IPS-NIHi7 (cell line): ENCODE results near the gene EXOC2.
A peak's percentile ranks its signal among the peaks of the same experiment; 100 is the strongest.
"Not testable (repeated sequence)": the region's sequence is repeated elsewhere in the genome, so short reads cannot be mapped to it uniquely, and the experiment has no call there.

Source experiments
- DNase-seq: peaks from one replicate; pipeline ENCODE4 v3.0.0; 2012; ENCODE audit warnings: mixed read lengths; ENCODE audit errors: extremely low spot score

EXOC2 gene

GRCh38 chr6:628766-629165, 64.2 kb downstream of the EXOC2 start:
- DNase-seq: no peak

DNA sequence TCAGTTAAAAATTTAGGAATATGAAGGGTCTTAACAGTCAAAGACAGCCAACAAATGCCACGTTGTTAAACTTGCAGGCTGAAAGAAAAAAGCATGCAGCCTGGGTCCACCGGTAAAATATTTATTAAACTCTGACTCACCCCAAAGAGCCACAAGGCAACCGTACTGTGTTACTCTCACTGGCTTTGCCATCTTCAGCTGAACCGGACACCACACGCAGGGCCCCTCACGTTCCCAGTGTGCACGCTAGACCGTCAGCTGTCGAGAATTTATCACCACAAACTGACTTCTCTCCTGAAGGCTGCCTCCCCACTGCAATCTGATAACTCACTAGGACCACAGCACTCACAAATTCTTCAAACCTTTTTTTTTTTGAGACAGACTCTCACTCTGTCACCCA, 66.7 kb downstream of the EXOC2 start:
- DNase-seq: no peak

GRCh38 chr6:624979-625378, 68.0 kb downstream of the EXOC2 start:
- DNase-seq: peak; percentile 46

DNA sequence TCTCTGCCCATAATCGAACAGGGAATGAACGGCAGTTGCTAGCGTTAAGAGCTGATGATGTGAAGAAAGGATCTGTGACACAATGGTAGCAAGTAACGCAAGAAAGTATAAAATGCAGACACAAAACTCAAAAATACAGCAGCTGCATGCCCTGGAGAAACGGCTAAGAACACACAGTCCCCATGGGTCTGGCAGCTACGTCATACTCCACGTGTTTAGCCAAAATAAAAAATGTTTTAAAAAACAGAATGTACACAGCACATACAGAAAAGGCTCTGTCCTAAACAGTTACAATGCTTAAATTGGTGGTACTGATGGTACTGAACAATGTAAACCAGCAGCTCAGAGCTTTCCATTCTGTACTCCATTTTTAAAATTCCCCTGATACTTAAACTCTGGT, 70.5 kb downstream of the EXOC2 start:
- DNase-seq: no peak

- no peak for DNase-seq
Measured at GRCh38 chr6:621931-622330, 71.0 kb downstream of the EXOC2 start.

DNA sequence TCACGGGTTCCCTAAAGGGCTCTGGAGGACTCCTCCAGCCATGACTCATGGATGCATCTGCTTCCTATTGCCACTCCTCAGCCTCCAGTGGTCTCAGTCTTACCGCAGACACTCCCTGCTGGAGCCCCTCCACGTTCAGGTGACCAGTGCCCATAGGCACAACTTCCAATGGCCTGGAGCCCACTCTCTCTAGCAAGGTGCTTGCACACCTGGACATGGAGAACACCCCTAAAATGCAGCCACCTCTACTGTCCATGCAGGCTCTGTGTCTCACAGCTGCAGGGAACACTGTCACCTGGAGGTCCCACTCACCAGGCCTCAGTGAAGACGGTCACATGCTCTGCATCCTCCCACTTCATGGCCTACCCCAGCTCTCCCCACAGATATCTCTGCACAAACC, 72.0 kb downstream of the EXOC2 start:
- no peak for DNase-seq

DNA sequence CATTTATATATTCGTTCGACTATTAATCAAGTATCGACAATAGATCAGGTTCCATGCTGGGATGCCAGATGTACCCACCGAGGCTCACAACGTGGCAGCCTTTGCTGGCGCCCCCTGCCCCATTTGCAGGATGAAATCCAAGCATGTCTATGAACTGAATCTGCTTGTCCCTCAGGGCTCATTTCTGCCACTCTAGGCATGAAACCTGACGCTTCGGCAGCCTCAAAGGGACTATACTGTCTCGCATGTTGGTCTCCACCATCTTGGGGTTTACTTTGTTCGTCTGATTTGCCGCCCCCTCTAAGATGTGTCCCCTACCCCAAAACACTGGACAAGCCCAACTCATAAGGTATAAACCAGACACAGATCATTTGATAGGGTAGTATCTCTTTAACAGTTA, 72.8 kb downstream of the EXOC2 start:
- DNase-seq: no peak

DNA sequence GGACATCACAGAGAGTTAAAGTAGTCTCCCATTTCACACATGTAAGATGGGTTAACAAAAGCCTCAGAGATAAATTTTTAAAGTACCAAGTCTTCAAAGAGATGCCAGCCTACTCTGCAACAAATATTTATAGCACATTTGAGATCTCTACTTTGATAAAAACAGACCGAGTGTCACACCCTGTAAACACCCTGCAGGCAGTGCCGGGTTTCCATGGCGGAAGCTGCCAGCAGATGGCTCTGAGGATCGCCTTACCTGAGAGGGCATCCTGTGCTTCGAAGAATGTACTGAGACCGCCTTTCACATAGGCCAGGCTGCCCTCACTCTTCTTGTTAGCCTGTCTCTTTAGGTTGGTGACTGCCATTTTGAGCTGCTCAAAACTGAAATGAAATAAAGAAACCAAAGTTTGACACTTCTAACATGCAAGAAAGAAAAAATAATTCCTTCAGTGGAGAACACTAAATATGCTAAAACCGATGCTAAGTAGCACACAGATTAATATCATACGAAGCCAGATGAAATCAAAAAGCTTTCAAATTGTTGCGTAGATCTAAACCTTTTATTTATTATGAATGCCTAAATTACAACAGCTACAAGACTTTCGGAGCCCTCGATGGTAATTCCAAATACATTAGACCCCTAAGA, 75.4 kb downstream of the EXOC2 start:
- DNase-seq: peak; percentile 54

- no peak for DNase-seq
Measured at GRCh38 chr6:613981-614380, 79.0 kb downstream of the EXOC2 start.

DNA sequence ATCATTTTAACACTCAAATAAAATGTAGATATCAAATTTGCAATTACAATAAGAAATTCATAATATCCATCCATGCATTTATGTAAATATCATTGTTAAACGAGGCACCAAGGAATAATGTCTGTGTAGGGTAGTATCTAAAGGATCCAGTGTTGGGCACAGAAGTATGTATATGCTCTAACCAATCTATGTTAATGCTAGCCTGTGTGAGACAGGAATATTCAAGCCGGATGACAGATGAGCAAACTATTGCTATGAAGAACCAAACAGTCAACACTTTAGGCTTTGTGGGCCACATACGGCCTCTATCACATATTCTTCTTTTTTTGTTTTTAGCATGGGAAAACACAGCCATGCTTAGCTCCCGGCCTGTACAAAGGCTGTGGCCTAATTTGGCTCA, 81.0 kb downstream of the EXOC2 start:
- DNase-seq: no peak

GRCh38 chr6:610882-611281, 82.1 kb downstream of the EXOC2 start:
- no peak for DNase-seq

DNA sequence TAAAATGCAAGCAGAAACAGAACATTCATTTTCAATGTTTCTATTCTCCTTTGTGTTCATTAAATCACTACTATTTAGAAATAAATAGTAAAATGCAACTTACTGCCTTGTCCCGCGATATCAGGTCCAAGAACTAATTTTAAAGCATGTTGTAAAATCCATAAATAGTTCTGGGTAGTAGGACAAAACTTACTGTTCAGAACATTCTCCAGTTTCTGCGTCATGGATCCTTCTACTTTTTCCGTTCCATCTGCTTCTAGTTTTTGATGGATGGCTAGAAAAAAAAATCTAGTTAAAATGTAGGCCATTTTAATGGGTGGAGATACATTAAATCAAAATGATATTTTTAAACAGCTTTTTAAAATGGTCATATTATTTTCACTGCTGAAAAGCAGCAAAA, 83.0 kb downstream of the EXOC2 start:
- DNase-seq: no peak

DNA sequence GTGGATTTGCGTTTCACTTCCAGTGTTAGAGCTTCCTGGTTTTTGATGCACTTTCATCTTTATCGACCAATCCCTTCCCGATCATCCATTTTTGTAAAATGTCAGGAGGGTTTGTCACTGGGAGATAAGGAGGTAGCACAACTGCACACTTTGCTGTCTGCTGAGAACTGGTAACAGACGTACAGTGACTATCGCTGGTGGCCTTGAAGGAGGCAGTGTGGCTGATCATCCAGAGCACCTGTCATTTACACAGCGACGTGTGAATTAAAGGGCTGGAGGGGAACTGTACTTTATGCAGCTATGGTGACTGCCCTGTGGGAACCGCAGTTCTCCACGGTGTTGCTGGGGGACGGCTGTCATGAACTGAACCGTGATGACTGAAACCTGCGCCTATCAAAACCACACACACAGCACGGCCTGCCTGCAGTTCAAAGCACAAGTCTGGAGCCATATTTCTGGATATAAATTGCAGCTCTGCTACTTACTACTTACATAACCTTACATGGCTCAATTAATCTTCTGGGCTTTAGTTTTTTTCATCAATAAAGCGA, 86.0 kb downstream of the EXOC2 start:
- DNase-seq: no peak

- DNase-seq: not testable (repeated sequence)
Measured at GRCh38 chr6:605895-606294, 87.0 kb downstream of the EXOC2 start.

DNA sequence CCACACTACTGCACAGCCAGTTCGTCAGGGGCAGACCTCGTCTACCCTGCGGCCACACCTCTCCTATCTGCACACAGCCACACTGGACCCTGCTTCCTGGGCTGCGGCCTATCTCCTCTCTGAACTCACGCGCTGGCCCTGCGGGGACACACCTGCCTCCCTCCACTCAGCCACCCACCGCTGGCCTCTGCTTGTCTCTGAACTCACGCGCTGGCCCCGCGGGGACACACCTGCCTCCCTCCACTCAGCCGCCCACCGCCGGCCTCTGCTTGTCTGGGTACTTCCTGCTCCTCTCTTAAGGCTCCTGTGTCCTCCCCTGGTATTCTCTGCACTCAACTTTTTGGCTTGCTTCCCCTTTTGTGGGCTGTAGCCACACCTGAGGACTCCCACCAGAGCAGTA, 88.4 kb downstream of the EXOC2 start:
- no peak for DNase-seq

DNA sequence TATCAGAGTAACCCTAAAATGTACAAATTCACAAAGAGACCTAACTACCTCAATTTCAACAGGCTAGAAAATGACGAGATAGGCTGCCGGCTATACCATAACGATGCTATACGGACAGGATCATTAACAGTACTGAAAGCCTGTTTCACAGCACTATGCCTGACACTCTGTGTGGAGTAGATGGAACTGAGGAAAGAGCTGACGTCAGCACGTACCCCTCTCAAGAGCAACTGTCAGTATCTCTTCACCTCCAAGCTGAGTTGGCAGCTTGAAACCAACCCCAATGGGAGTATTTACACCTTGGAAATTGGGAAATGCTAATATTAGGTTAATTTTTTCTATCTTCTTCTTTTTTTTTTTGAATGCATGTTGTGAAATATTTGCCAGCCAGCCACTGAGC, 89.7 kb downstream of the EXOC2 start:
- DNase-seq: no peak

GRCh38 chr6:599576-600448, 93.1 kb downstream of the EXOC2 start:
- no peak for DNase-seq

- peak; percentile 57 for DNase-seq
Measured at GRCh38 chr6:593907-594212, 99.1 kb downstream of the EXOC2 start.

- peak; percentile 47 for DNase-seq
Measured at GRCh38 chr6:593139-593906, 99.6 kb downstream of the EXOC2 start.

- DNase-seq: no peak
Measured at GRCh38 chr6:589090-589489, 103.8 kb downstream of the EXOC2 start.

GRCh38 chr6:586553-586952, 106.4 kb downstream of the EXOC2 start:
- no peak for DNase-seq

DNA sequence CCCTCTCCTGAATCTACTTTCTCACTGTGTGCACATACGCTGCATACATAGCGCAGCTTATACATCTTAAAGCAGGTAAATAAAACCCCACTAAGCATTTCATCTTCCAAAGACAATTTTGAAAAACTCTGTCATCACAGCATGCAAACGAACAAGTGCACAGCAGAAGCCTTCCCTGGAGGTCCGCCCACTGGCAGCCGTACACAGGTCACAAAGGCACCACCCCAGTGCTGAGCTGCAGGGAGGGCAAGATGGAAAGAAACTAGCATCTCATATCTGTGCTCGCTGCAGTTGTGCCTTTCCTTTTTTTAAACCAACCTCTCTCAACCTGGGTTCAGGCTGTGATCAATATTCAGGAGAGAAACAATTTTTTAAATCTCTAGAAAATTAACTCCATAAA, 109.3 kb downstream of the EXOC2 start:
- no peak for DNase-seq

GRCh38 chr6:583116-583515, 109.8 kb downstream of the EXOC2 start:
- no peak for DNase-seq
